ENCODE data around the gene ZNRF1. TPM values are rescaled to one million over a fixed set of nuclear protein-coding genes. Genes with fewer than 3 reads are reported as not detected.

Gene ZNRF1
- total and polyA plus RNA-seq, 2 of the 8 experiments (the other 6 are each of a cell fraction or from before 2014, with no cell fraction given): 33.5 to 52.9 TPM

- no peak overlapping the region for H4K8ac ChIP-seq (ENCODE audit: extremely low read depth, insufficient read depth, low read length)
- no peak overlapping the region; the same call in 1 of the 2 replicates for H3K18ac ChIP-seq (ENCODE audit: extremely low read depth, low read length)
- no peak overlapping the region for H4K5ac ChIP-seq (ENCODE audit: insufficient read length, low read depth, low read length)
- H2AFZ ChIP-seq (ENCODE audit: low read length): no peak overlapping the region
- H3K4me3 ChIP-seq (ENCODE audit: extremely low read depth in 1 of 4, insufficient read depth in 2 of 4, low read depth in 3 of 4, low read length in 4 of 4): no peak overlapping the region
- H3K79me1 ChIP-seq (ENCODE audit: low read depth, low read length): peaks cover 10% of the 10 kb centered on the region
- FAIRE-seq: no peak
- H3K36me3 ChIP-seq (ENCODE audit: control insufficient read depth in 2 of 4, insufficient read depth in 4 of 4, low read length in 3 of 4): no peaks in the 10 kb centered on the region; a peak in 1 of 8 replicates
- 0 out of 4 replicates have a peak, but pooled peaks cover 0 to 3% of the 10 kb centered on the region in 2 experiments for H3K9me3 ChIP-seq (ENCODE audit: insufficient read depth in 2 of 2, low read depth in 1 of 2, low read length in 1 of 2)
- H3K9ac ChIP-seq (replicated peaks in 1 of 4; ENCODE audit: extremely low read depth in 1 of 4, low read depth in 3 of 4, low read length in 3 of 4): no peak overlapping the region
- TF ChIP-seq RAD21 (IDR thresholded peaks at IDR 0.05 in 1 of 2, conservative IDR thresholded peaks at IDR 0.05 in 1 of 2; ENCODE audit: low read depth in 2 of 2, low read length in 2 of 2) (no peak), MAFK (IDR thresholded peaks at IDR 0.05; ENCODE audit: low read depth, low read length) (no peak), EP300 (IDR thresholded peaks at IDR 0.05; ENCODE audit: borderline replicate concordance in 1 of 2, low read depth in 2 of 2, low read length in 2 of 2) (no peak), SAP30 (IDR thresholded peaks at IDR 0.05; ENCODE audit: insufficient read depth, insufficient replicate concordance, low read length) (no peak), SIRT6 (IDR thresholded peaks at IDR 0.05; ENCODE audit: low read length) (no peak), FOSL1 (IDR thresholded peaks at IDR 0.05; ENCODE audit: insufficient read depth, low read depth, low read length) (no peak), BRCA1 (IDR thresholded peaks at IDR 0.05; ENCODE audit: low read depth, low read length) (no peak), RFX5 (IDR thresholded peaks at IDR 0.05; ENCODE audit: borderline replicate concordance, low read depth, low read length) (no peak), TEAD4 (IDR thresholded peaks at IDR 0.05; ENCODE audit: low read depth, low read length) (no peak), KDM1A (IDR thresholded peaks at IDR 0.05; ENCODE audit: borderline replicate concordance, low read length) (no peak), KDM5A (IDR thresholded peaks at IDR 0.05; ENCODE audit: low read length) (no peak)
- H2BK20ac ChIP-seq (ENCODE audit: low read length): no peak overlapping the region
- no peak overlapping the region for H2BK15ac ChIP-seq (ENCODE audit: low read length)
- no peak overlapping the region for H2AK5ac ChIP-seq (ENCODE audit: low read depth, low read length)
- ChIA-PET POLR2A (ENCODE audit: partially characterized antibody) (interaction anchor here (0.9 to 1.2 kb wide), 2 partner anchors 11 to 35 kb away, joined by 3 to 4 read pairs; no protein-coding TSS in a partner anchor), CTCF (ENCODE audit: partially characterized antibody) (interaction anchor here (1.2 kb wide), 1 partner anchor 14 kb away, joined by 3 read pairs; no protein-coding TSS in a partner anchor)
- H3K27ac ChIP-seq (ENCODE audit: low read depth, low read length): no peak overlapping the region
- H3K4me1 ChIP-seq (replicated peaks in 1 of 4; ENCODE audit: control insufficient read depth in 3 of 4, insufficient read depth in 4 of 4, low read length in 3 of 4): no peaks in the 10 kb centered on the region; a peak in 1 of 7 replicates
- H3K4me2 ChIP-seq (ENCODE audit: insufficient read depth in 1 of 2, low read depth in 2 of 2, low read length in 2 of 2): no peak overlapping the region
- no peaks in the 10 kb centered on the region for H3K27me3 ChIP-seq (replicated peaks in 1 of 4; ENCODE audit: control insufficient read depth in 3 of 4, extremely low read depth in 1 of 4, insufficient read depth in 3 of 4, low read length in 3 of 4)
- H3K79me2 ChIP-seq (ENCODE audit: control insufficient read depth in 1 of 2, insufficient read depth in 2 of 2, low read length in 2 of 2): peaks cover 0 to 81% of the 10 kb centered on the region in 2 experiments; a peak in 3 of 4 replicates
- H4K20me1 ChIP-seq (replicated peaks in 1 of 2; ENCODE audit: control insufficient read depth in 1 of 2, insufficient read depth in 2 of 2, low read length in 2 of 2): peaks cover 4% of the 10 kb centered on the region in 2 experiments
- H3K23ac ChIP-seq (ENCODE audit: insufficient read length): no peak overlapping the region
- no peak overlapping the region for H2BK120ac ChIP-seq (replicated peaks; ENCODE audit: low read depth, low read length)
- H2BK12ac ChIP-seq (ENCODE audit: low read depth, low read length): no peak overlapping the region
- no peak overlapping the region for H3K56ac ChIP-seq (replicated peaks; ENCODE audit: insufficient read length, low read depth, low read length)
- no peak overlapping the region for H3K4ac ChIP-seq (replicated peaks; ENCODE audit: insufficient read length, low read depth, low read length)
- no peaks in the 10 kb centered on the region for H3K23me2 ChIP-seq (ENCODE audit: low read depth, low read length)
- DNase-seq (ENCODE audit: low read depth in 1 of 2, low spot score in 2 of 2): no peak
- no peak overlapping the region for H3K14ac ChIP-seq (ENCODE audit: insufficient read length)
- no peak overlapping the region for H4K91ac ChIP-seq (replicated peaks; ENCODE audit: insufficient read length, low read length)
- 95% methylated on average over 4 of the region's 4 CpGs; no CpG with 5 or more reads in 1 of the 2 experiments for WGBS, 2 experiments (ENCODE audit: extremely low coverage in 1 of 2, insufficient coverage in 1 of 2, insufficient read length in 1 of 2, insufficient replicate concordance in 2 of 2, low coverage in 1 of 2, low lambda C conversion rate in 2 of 2, missing lambda C conversion rate in 1 of 2)
- no peak overlapping the region for H2BK5ac ChIP-seq (ENCODE audit: low read depth, low read length)
These were observed 29.8 kb downstream of the ZNRF1 start for GRCh38 chr16:75028544-75029135.

All from H1 (cell line).